ENCODE results near the gene TMEM150A.
"Not testable (repeated sequence)": the region's sequence is repeated elsewhere in the genome, so short reads cannot be mapped to it uniquely, and the experiment has no call there.

Gene TMEM150A

GRCh38 chr2:85602476-85603234, at the start of gene TMEM150A:
TMEM150A (minus strand) TSS chr2:85602698; CDS start chr2:85601948, 750 bp downstream.
- peak; percentile 88 for DNase-seq (ENCODE audit: low read depth)

DNA sequence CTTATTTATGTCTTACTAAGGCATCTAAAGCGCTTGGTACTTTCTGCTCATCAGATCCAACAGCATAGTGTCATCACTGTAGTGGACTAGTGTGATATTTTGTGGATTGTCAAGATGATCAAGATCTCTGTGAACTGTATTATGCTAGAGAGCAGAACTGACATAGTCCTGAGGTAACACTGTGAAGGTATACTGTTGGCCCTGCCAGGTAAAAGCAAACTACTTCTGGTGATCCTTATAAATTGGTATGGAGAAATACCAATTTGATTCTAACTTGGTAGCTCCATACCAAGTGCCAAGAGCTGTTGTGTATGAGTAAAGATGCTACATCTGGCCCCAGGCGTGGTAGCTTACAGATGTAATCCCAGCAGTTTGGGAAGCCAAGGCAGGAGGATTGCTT, 49.6 kb upstream of the TMEM150A start:
- DNase-seq (ENCODE audit: low read depth) = no peak

- no peak for DNase-seq (ENCODE audit: low read depth)
These were observed 48.6 kb upstream of the TMEM150A start for GRCh38 chr2:85651097-85651496.

- DNase-seq (ENCODE audit: low read depth) = no peak
These were observed 48.0 kb upstream of the TMEM150A start for GRCh38 chr2:85650456-85650855.

DNA sequence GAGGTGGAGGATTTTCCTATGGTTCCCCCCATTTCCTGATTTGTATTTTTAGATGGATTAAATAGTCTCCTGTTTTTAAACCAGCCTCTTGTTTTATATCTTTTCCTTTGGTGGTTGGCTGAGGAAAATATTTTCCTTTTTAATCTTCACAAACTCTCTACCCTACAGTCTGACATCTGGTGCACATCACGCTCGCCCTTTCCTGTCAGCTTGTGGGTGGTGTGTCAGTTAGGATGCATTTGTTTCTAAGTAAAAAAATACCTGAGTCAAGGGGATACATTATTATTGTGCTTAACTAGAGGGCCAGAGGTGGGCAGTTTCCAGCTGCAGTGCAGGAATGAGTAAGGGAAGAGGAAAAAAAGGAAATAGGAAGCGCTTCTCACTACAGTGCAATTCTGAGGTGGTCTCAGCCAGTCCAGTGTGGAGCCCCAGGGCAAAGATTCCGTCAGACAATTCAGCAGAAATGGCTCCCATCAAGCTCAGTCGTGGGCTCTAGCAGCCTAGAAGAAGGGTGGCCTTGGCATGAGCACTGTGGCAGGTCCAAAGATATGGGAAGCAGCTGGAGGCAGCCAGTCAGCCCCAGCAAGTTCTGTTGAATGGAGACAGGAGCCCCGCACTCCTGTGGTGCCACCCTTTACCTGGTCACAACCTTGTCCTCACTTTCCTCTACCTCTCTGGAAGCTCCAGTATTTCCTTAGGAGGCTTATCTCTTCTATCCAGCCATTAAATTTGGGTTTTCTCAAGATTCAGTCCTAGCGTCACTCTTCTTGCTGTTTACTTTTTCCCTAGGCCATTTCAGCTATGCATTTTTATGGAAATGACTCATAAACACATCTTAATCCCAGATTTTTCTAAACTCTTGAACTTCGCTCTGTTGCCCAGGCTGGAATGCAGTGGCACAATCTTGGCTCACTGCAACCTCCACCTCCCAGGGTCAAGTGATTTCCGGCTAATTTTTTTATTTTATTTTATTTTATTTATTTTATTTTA, 47.0 kb upstream of the TMEM150A start:
- peak; percentile 71 for DNase-seq (ENCODE audit: low read depth)

GRCh38 chr2:85648619-85649018, 46.1 kb upstream of the TMEM150A start:
- DNase-seq (ENCODE audit: low read depth) = peak; percentile 58

DNA sequence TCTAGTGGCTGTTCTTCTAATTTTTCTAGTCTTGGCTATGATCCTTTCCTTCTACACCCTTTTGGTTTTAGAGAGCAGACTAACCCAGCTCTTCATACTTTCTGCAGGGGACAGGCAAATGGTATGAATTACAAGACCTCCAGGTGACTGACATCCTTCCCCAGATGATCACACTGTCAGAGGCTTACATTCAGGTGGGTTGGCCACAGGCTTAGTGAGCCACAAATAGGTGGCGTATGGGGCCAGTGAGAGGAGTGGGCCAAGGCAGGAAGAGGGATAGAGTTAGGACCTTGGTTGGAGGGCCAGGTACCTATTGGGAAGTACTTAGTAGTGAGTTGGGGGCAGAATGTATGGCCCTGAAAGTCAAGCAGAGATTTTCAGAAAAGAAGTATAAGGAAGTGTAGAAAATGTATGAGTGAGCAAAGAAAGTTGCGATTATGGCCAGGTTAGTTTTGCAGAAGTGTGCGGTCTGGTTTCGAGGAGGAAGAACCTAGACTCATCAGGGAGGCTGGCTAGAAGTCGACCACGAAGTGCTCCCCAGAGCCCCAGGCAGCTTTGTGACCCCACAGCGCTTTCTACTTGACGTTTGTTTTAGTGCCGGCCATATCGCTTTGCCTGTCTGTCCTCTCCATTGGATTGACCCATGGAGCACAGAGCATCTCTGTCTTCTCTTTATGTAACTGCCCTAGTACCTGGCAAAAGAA, 45.5 kb upstream of the TMEM150A start:
- DNase-seq (ENCODE audit: low read depth) = no peak

DNA sequence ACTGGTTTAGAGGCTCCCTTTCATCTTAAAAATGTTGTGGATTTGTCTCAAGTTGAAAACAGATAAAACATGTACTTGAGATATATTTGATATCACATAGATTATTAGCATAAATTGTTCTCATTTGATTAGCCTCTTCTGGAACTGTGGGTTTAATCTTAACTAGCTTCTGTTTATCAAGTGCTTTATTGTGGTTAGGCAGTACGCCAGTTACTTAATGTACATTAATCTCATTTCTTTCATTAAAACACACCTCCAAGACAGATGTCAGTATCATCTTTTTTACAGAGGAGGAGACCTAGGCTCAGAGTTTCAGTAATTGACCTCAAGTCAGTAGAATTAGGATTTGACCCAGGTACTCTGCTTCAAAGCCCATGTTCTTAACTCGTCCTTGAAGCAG, 43.7 kb upstream of the TMEM150A start:
- DNase-seq (ENCODE audit: low read depth) = no peak

GRCh38 chr2:85644909-85645308, 42.4 kb upstream of the TMEM150A start:
- DNase-seq (ENCODE audit: low read depth) = no peak

- no peak for DNase-seq (ENCODE audit: low read depth)
These were observed 40.2 kb upstream of the TMEM150A start for GRCh38 chr2:85642725-85643124.

DNA sequence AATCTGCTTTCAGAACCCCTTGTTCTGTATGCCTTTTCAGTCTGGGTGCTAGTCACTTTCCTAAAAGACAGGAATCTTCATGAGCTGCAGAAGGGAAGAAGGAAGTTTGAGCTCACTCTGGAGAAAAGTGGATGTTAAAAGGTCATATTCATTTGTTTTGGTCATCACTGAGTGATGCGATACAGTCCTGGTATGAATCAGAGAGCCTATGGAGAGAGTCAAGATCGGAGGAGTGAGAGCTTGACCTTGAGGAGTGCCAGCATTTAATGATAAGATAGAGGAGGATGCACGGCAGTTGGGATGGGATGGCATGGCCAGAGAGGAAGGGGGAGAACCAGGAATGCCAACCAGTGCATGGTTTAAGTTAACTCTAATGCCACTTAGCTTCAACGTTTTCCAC, 33.1 kb upstream of the TMEM150A start:
- no peak for DNase-seq (ENCODE audit: low read depth)

DNA sequence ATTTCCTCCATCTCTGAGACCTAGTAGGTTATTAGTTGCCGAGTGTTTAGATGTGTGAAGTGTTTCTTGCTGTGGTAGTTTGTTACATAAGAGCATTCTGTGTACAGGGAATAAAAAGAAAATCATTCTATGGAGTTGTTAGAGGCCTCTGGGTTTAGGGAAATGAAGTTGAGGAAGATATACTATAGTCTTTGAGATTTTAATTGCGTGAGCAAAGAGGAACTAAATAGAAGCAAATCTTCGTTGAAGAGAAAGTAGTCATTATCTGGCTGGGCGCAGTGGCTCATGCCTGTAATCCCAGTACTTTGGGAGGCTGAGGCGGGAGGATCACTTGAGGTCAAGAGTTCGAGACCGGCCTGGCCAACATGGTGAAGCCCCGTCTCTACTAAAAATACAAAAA, 32.5 kb upstream of the TMEM150A start:
- no peak for DNase-seq (ENCODE audit: low read depth)

- DNase-seq (ENCODE audit: low read depth) = peak; percentile 16
These were observed 28.8 kb upstream of the TMEM150A start for GRCh38 chr2:85631316-85631715.

- DNase-seq (ENCODE audit: low read depth) = no peak
These were observed 26.2 kb upstream of the TMEM150A start for GRCh38 chr2:85628658-85629057.

GRCh38 chr2:85623991-85624390, 21.5 kb upstream of the TMEM150A start:
- DNase-seq (ENCODE audit: low read depth) = no peak

DNA sequence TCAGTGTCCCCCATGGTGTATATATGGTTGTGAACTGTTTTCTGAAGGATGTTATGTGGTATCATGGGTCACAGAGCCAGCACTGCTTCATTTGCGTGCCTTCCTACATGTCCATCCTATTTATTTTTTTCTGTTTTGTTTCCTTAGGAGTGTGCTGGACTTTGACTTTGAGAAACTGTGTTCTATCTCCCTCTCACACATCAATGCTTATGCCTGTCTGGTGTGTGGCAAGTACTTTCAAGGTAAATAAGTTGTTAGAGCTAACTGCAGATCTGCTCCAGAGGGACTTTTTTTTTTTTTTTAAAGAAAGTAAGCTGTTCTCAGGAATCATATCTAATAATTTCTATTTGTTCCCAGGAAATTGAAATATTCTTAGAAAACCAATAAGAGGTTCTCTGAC, 18.8 kb upstream of the TMEM150A start:
- DNase-seq (ENCODE audit: low read depth) = no peak

GRCh38 chr2:85619617-85620016, 17.1 kb upstream of the TMEM150A start:
- peak; percentile 38 for DNase-seq (ENCODE audit: low read depth)

- not testable (repeated sequence) for DNase-seq (ENCODE audit: low read depth)
These were observed 15.2 kb upstream of the TMEM150A start for GRCh38 chr2:85617723-85618122.

DNA sequence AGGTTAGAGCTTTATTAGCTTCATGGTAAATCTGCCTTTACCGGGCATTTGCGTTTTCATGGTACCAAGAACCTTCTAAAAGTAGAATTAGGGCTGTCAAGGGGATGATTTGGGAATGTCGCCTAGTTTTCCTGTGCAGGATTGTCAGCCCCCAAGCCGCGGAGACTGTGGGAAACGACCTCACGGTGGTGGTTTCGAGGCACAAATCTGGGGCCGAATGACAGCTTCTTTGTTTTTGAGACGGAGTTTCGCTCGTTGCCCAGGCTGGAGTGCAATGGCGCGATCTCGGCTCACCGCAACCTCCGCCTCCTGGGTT, 12.9 kb upstream of the TMEM150A start:
- no peak for DNase-seq (ENCODE audit: low read depth)

GRCh38 chr2:85614757-85615156, 12.3 kb upstream of the TMEM150A start:
- DNase-seq (ENCODE audit: low read depth) = not testable (repeated sequence)

DNA sequence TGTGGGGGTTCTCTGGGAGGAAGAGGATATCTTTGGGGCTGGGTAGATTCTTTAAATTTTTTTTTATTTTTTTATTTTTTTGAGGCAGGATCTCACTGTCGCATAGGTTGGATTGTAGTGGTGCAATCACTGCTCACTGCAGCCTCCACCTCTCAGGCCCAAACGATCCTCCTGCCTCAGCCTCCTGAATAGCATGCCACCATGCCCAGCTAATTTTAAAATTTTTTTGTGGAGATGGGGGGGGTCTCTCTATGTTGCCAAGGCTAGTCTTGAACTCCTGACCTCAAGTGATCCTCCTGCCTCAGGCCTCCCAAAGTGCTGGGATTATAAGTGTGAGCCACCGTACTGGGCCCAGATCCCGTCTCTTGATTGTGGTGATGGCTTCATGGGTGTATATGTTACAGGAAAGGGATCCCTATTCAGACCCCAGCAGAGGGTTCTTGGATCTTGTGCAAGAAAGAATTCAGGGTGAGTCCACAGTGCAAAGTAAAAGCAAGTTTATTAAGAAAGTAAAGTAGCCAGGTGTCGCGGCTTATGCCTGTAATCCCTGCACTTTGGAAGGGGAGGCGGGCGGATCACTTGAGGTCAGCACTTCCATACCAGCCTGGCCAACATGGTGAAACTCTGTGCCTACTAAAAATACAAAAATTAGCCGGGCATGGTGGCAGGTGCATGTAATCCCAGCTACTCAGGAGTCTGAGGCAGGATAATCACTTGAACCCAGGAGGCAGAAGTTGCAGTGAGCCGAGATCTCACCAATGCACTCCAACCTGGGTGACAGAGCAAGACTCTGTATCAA, 11.4 kb upstream of the TMEM150A start:
- no peak for DNase-seq (ENCODE audit: low read depth)
